Measurements from ENCODE around the gene MUC5B. TPM values are rescaled to one million over a fixed set of nuclear protein-coding genes. Genes with fewer than 3 reads are reported as not detected.

Gene MUC5B
- total and polyA plus RNA-seq, 2 donors (not counting 1 experiment from before 2014, with no cell fraction given), result not detected

GRCh38 chr11:1289211-1289935 lies 66.5 kb downstream of the MUC5B start:
- DNase-seq, result no peak
- WGBS (ENCODE audit: insufficient coverage), result 97% methylated on average over 33 of the region's 33 CpGs
- H3K27me3 ChIP-seq (replicated peaks in 1 of 4; ENCODE audit: control extremely low read depth in 1 of 4, control insufficient read depth in 3 of 4, insufficient read depth in 4 of 4, low read length in 3 of 4), result no peaks in the 10 kb centered on the region
- H3K9me3 ChIP-seq (ENCODE audit: control extremely low read depth in 1 of 3, control insufficient read depth in 2 of 3, insufficient read depth in 1 of 3, low read length in 2 of 3), result no peaks in the 10 kb centered on the region
- Mint-ChIP-seq H3K4me3 (no peak overlapping the region), H3K27me3 (no peaks in the 10 kb centered on the region), H3K4me1 (no peaks in the 10 kb centered on the region), H3K9me3 (ENCODE audit: insufficient read depth) (no peaks in the 10 kb centered on the region), H3K27ac (no peak overlapping the region)
- no peak for ATAC-seq (ENCODE audit: low read depth)
- ChIA-PET POLR2A (no interaction called here), CTCF (no interaction called here)
- no peak overlapping the region for H3K4me3 ChIP-seq (ENCODE audit: control extremely low read depth in 1 of 5, extremely low read depth in 1 of 5, insufficient read depth in 1 of 5, low read depth in 2 of 5, low read length in 4 of 5)
- H3K79me2 ChIP-seq (ENCODE audit: control insufficient read depth, insufficient read depth, low read length), result peaks cover 50% of the 10 kb centered on the region
- TF ChIP-seq EZH2 (IDR thresholded peaks at IDR 0.05; ENCODE audit: borderline replicate concordance, insufficient read depth, low read depth, low read length, poor library complexity, severe bottlenecking) (no peak), CTCF (IDR thresholded peaks at IDR 0.05) (no peak)
- no peak overlapping the region for H3K27ac ChIP-seq (ENCODE audit: low read length in 2 of 2)
- intact Hi-C loops (cut with micrococcal nuclease), result no loop called here
- H3K36me3 ChIP-seq (replicated peaks in 1 of 2; ENCODE audit: control extremely low read depth in 1 of 2, control insufficient read depth in 1 of 2, extremely low read depth in 1 of 2, insufficient read depth in 2 of 2, low read length in 1 of 2), result peaks cover 0 to 65% of the 10 kb centered on the region in 2 experiments
- H3K9ac ChIP-seq (ENCODE audit: low read length), result no peak overlapping the region
- H2AFZ ChIP-seq (ENCODE audit: insufficient read depth, low read depth, low read length, poor library complexity, severe bottlenecking), result no peak overlapping the region
- peaks cover 61% of the 10 kb centered on the region for H4K20me1 ChIP-seq (ENCODE audit: control insufficient read depth, insufficient read depth, low read length, poor library complexity, severe bottlenecking)
- H3K4me2 ChIP-seq (replicated peaks; ENCODE audit: low read depth, low read length, poor library complexity, severe bottlenecking), result no peak overlapping the region
- no peaks in the 10 kb centered on the region for H3K4me1 ChIP-seq (ENCODE audit: control insufficient read depth in 2 of 2, insufficient read depth in 2 of 2, low read length in 2 of 2)

Measured in B cell (primary cell).